ENCODE measurements around the gene ZNF174. TPM values are rescaled to one million over a fixed set of nuclear protein-coding genes. Genes with fewer than 3 reads are reported as not detected.

ZNF174 gene
- total RNA-seq, result 10 to 100 TPM; 10.4 to 12.3 TPM

GRCh38 chr16:3400779-3401688 is at the start of gene ZNF174, which contains the start of gene ZSCAN32:
Gene ZNF174, plus strand, starts transcription at chr16:3401215. Its CDS starts 790 bp downstream, at chr16:3402005.
Gene ZSCAN32, minus strand, starts transcription at chr16:3401004. Its CDS starts 3,447 bp downstream, at chr16:3397557.
- ATAC-seq (peak; percentile 99), DNase-seq (peak; percentile 99)
- ChIA-PET POLR2A (interaction anchor here (0.6 to 3.1 kb wide), 25 partner anchors 9 to 243 kb away, joined by 3 to 26 read pairs (median 4); partner anchors contain the start of genes NAA60, ZNF263 and ZNF597), CTCF (interaction anchor here (0.9 to 2.0 kb wide), 9 partner anchors 25 to 136 kb away, joined by 3 to 6 read pairs (median 4); partner anchors contain the start of genes CLUAP1, NAA60, TIGD7 and ZNF597)
- H3K4me3 Mint-ChIP-seq, result peak within 1 kb of the TSS; percentile 88
- peak within 1 kb of the TSS; percentile 89 for H3K27ac Mint-ChIP-seq
- peaks cover 74% of the 10 kb centered on the region for H3K36me3 Mint-ChIP-seq (ENCODE audit: low read depth)
- H3K9me3 Mint-ChIP-seq (ENCODE audit: insufficient read depth), result peaks cover 39% of the 10 kb centered on the region
- H3K27me3 Mint-ChIP-seq (ENCODE audit: low read depth), result no peaks in the 10 kb centered on the region
- peaks cover 36% of the 10 kb centered on the region for H3K4me1 Mint-ChIP-seq (ENCODE audit: low read depth)

- POLR2A ChIA-PET, result no interaction called here
- CTCF ChIA-PET, result no interaction called here
Measured at GRCh38 chr16:3355589-3355988, 45.4 kb upstream of the ZNF174 start, which contains the start of gene OR2C1. Gene OR2C1, plus strand, starts transcription at chr16:3355889. Its CDS starts 52 bp downstream, at chr16:3355941.

GRCh38 chr16:3356118-3356517 is 44.9 kb upstream of the ZNF174 start:
- peaks cover 2% of the 10 kb centered on the region for H3K36me3 Mint-ChIP-seq (ENCODE audit: low read depth)
- POLR2A ChIA-PET, result no interaction called here
- H3K4me3 Mint-ChIP-seq, result no peak overlapping the region
- peaks cover 8% of the 10 kb centered on the region for H3K9me3 Mint-ChIP-seq (ENCODE audit: insufficient read depth)
- CTCF ChIA-PET, result no interaction called here
- peaks cover 7% of the 10 kb centered on the region for H3K4me1 Mint-ChIP-seq (ENCODE audit: low read depth)
- H3K27me3 Mint-ChIP-seq (ENCODE audit: low read depth), result peaks cover 5% of the 10 kb centered on the region
- DNase-seq, result no peak
- no peak overlapping the region for H3K27ac Mint-ChIP-seq
- ATAC-seq, result no peak

More at GRCh38 chr16:3355589-3355988, 45.4 kb upstream of the ZNF174 start, which contains the start of gene OR2C1:
- Mint-ChIP-seq H3K4me1 (ENCODE audit: low read depth) (peaks cover 7% of the 10 kb centered on the region), H3K27ac (no peak within 1 kb of the TSS), H3K4me3 (no peak within 1 kb of the TSS), H3K36me3 (ENCODE audit: low read depth) (peaks cover 2% of the 10 kb centered on the region), H3K9me3 (ENCODE audit: insufficient read depth) (peaks cover 8% of the 10 kb centered on the region), H3K27me3 (ENCODE audit: low read depth) (peaks cover 5% of the 10 kb centered on the region)
- no peak for ATAC-seq
- DNase-seq, result no peak

- no peak for DNase-seq
- peaks cover 13% of the 10 kb centered on the region for H3K9me3 Mint-ChIP-seq (ENCODE audit: insufficient read depth)
- peaks cover 13% of the 10 kb centered on the region for H3K27me3 Mint-ChIP-seq (ENCODE audit: low read depth)
- H3K4me1 Mint-ChIP-seq (ENCODE audit: low read depth), result peaks cover 3% of the 10 kb centered on the region
- H3K36me3 Mint-ChIP-seq (ENCODE audit: low read depth), result peaks cover 4% of the 10 kb centered on the region
- no peak for ATAC-seq
- H3K4me3 Mint-ChIP-seq, result no peak overlapping the region
- H3K27ac Mint-ChIP-seq, result no peak overlapping the region
- CTCF ChIA-PET, result interaction anchor here (0.8 kb wide), 1 partner anchor 92 kb away, joined by 3 read pairs; no protein-coding TSS in a partner anchor
- POLR2A ChIA-PET, result no interaction called here
Measured at GRCh38 chr16:3358871-3359270, 42.1 kb upstream of the ZNF174 start.

GRCh38 chr16:3362931-3363330 is 38.1 kb upstream of the ZNF174 start:
- no peak overlapping the region for H3K27ac Mint-ChIP-seq
- H3K27me3 Mint-ChIP-seq (ENCODE audit: low read depth), result peaks cover 7% of the 10 kb centered on the region
- DNase-seq (no peak), ATAC-seq (no peak)
- ChIA-PET CTCF (no interaction called here), POLR2A (no interaction called here)
- H3K4me3 Mint-ChIP-seq, result no peak overlapping the region
- H3K36me3 Mint-ChIP-seq (ENCODE audit: low read depth), result peaks cover 22% of the 10 kb centered on the region
- H3K4me1 Mint-ChIP-seq (ENCODE audit: low read depth), result peaks cover 18% of the 10 kb centered on the region
- peaks cover 30% of the 10 kb centered on the region for H3K9me3 Mint-ChIP-seq (ENCODE audit: insufficient read depth)

GRCh38 chr16:3363793-3364192 is 37.2 kb upstream of the ZNF174 start:
- Mint-ChIP-seq H3K9me3 (ENCODE audit: insufficient read depth) (peaks cover 30% of the 10 kb centered on the region), H3K4me3 (no peak overlapping the region), H3K36me3 (ENCODE audit: low read depth) (peaks cover 22% of the 10 kb centered on the region), H3K27ac (peak overlapping the region; percentile 40), H3K4me1 (ENCODE audit: low read depth) (peaks cover 18% of the 10 kb centered on the region), H3K27me3 (ENCODE audit: low read depth) (peaks cover 7% of the 10 kb centered on the region)
- ChIA-PET CTCF (no interaction called here), POLR2A (no interaction called here)
- DNase-seq (no peak), ATAC-seq (no peak)

- Mint-ChIP-seq H3K4me3 (peak overlapping the region; percentile 77), H3K9me3 (ENCODE audit: insufficient read depth) (peaks cover 30% of the 10 kb centered on the region), H3K4me1 (ENCODE audit: low read depth) (peaks cover 18% of the 10 kb centered on the region), H3K36me3 (ENCODE audit: low read depth) (peaks cover 22% of the 10 kb centered on the region), H3K27me3 (ENCODE audit: low read depth) (peaks cover 7% of the 10 kb centered on the region), H3K27ac (peak overlapping the region; percentile 93)
- POLR2A ChIA-PET, result interaction anchor here (0.6 to 2.2 kb wide), 10 partner anchors 15 to 149 kb away, joined by 3 to 18 read pairs (median 3); partner anchors contain the start of genes ZNF174, ZNF263 and ZSCAN32
- DNase-seq (peak; percentile 94), ATAC-seq (peak; percentile 96)
- CTCF ChIA-PET, result interaction anchor here (0.9 to 1.4 kb wide), 2 partner anchors 19 to 79 kb away, joined by 3 to 4 read pairs; partner anchors contain the start of genes NAA60 and ZNF597
Measured at GRCh38 chr16:3364774-3365427, 36.1 kb upstream of the ZNF174 start.

GRCh38 chr16:3369073-3369472 is 31.9 kb upstream of the ZNF174 start:
- ATAC-seq, result no peak

GRCh38 chr16:3375680-3376079 is 25.3 kb upstream of the ZNF174 start:
- H3K27ac Mint-ChIP-seq, result no peak overlapping the region

More at GRCh38 chr16:3369073-3369472, 31.9 kb upstream of the ZNF174 start:
- Mint-ChIP-seq H3K4me1 (ENCODE audit: low read depth) (peaks cover 16% of the 10 kb centered on the region), H3K27me3 (ENCODE audit: low read depth) (no peaks in the 10 kb centered on the region), H3K4me3 (no peak overlapping the region), H3K9me3 (ENCODE audit: insufficient read depth) (peaks cover 27% of the 10 kb centered on the region), H3K36me3 (ENCODE audit: low read depth) (peaks cover 23% of the 10 kb centered on the region), H3K27ac (no peak overlapping the region)
- CTCF ChIA-PET, result no interaction called here
- POLR2A ChIA-PET, result no interaction called here
- DNase-seq, result no peak

GRCh38 chr16:3377917-3378316 is 23.1 kb upstream of the ZNF174 start:
- Mint-ChIP-seq H3K27me3 (ENCODE audit: low read depth) (no peaks in the 10 kb centered on the region), H3K27ac (no peak overlapping the region), H3K36me3 (ENCODE audit: low read depth) (peaks cover 41% of the 10 kb centered on the region), H3K4me3 (no peak overlapping the region), H3K4me1 (ENCODE audit: low read depth) (no peaks in the 10 kb centered on the region), H3K9me3 (ENCODE audit: insufficient read depth) (peaks cover 45% of the 10 kb centered on the region)
- ChIA-PET POLR2A (no interaction called here), CTCF (no interaction called here)
- ATAC-seq (no peak), DNase-seq (no peak)

More at GRCh38 chr16:3375680-3376079, 25.3 kb upstream of the ZNF174 start:
- Mint-ChIP-seq H3K4me3 (no peak overlapping the region), H3K9me3 (ENCODE audit: insufficient read depth) (peaks cover 30% of the 10 kb centered on the region), H3K36me3 (ENCODE audit: low read depth) (peaks cover 19% of the 10 kb centered on the region), H3K4me1 (ENCODE audit: low read depth) (no peaks in the 10 kb centered on the region), H3K27me3 (ENCODE audit: low read depth) (no peaks in the 10 kb centered on the region)
- ATAC-seq (no peak), DNase-seq (no peak)
- CTCF ChIA-PET, result no interaction called here
- POLR2A ChIA-PET, result no interaction called here

- ChIA-PET CTCF (interaction anchor here (0.8 kb wide), 1 partner anchor 18 kb away, joined by 3 read pairs; no protein-coding TSS in a partner anchor), POLR2A (interaction anchor here (1.0 kb wide), 1 partner anchor 77 kb away, joined by 4 read pairs; the partner anchor contains the start of genes TIGD7 and ZNF75A)
- Mint-ChIP-seq H3K4me1 (ENCODE audit: low read depth) (no peaks in the 10 kb centered on the region), H3K9me3 (ENCODE audit: insufficient read depth) (peaks cover 62% of the 10 kb centered on the region), H3K36me3 (ENCODE audit: low read depth) (peaks cover 82% of the 10 kb centered on the region), H3K27me3 (ENCODE audit: low read depth) (no peaks in the 10 kb centered on the region), H3K27ac (no peak overlapping the region), H3K4me3 (no peak overlapping the region)
- ATAC-seq, result no peak
- DNase-seq, result no peak
Measured at GRCh38 chr16:3383045-3383448, 18.0 kb upstream of the ZNF174 start.
